B cell (primary cell): ENCODE data around the gene BCL11A. TPM values are rescaled to one million over a fixed set of nuclear protein-coding genes. Genes with fewer than 3 reads are reported as not detected.
A peak's percentile ranks its signal among the peaks of the same experiment; 100 is the strongest.

Experiments
- ATAC-seq: fragments of 200-7000 bp; cut with Tn5 transposase; one replicate; pipeline ENCODE4 v1.10.0; 2021; ENCODE audit warnings: low read depth, mild to moderate bottlenecking, moderate number of reproducible peaks, moderate library complexity
- CTCF ChIA-PET: fragments of 350-600 bp; sonication (Branson Sonifier 250); formaldehyde crosslinking; loops from one replicate; lab custom pipeline; 2021; ENCODE audit warnings: antibody characterized with exemption, inconsistent platforms; lab: Charles Lee
- POLR2A ChIA-PET: fragments of 350-600 bp; sonication (Branson Sonifier 250); formaldehyde crosslinking; loops from one replicate; lab custom pipeline; 2021; ENCODE audit warnings: antibody characterized with exemption; lab: Charles Lee
- DNase-seq: peaks from one replicate; pipeline ENCODE4 v3.0.0; 2013
- H2AFZ ChIP-seq: 2 replicates; pipeline ENCODE4 v1.6.1; 2012; ENCODE audit warnings: mild to moderate bottlenecking, low read depth, low read length; ENCODE audit not compliant: insufficient read depth, poor library complexity, severe bottlenecking
- H3K27ac ChIP-seq, 2 donors: 1 replicate in 1 of 2; 2 replicates in 1 of 2; pipeline ENCODE4 v1.5.1; 2012 to 2013; ENCODE audit warnings: low read length in 2 of 2, mild to moderate bottlenecking in 2 of 2, moderate library complexity in 1 of 2
- H3K27me3 ChIP-seq, 4 experiments: fragments of 200-600 bp in 1 of 4; sonication (generic) in 1 of 4; replicated peaks in 1 of 4; 1 replicate in 2 of 4; 2 replicates in 2 of 4; pipeline versions ENCODE4 v1.6.1 to v1.7.0; 2013 to 2016; ENCODE audit warnings: low read length in 3 of 4, mild to moderate bottlenecking in 2 of 4, mixed read lengths in 1 of 4, moderate library complexity in 1 of 4; ENCODE audit not compliant: insufficient read depth in 4 of 4, control insufficient read depth in 3 of 4; ENCODE audit errors: control extremely low read depth in 1 of 4
- H3K36me3 ChIP-seq, 2 experiments: replicated peaks in 1 of 2; 1 replicate in 1 of 2; 2 replicates in 1 of 2; pipeline versions ENCODE4 v1.6.1 to v1.7.1; 2013; ENCODE audit warnings: low read length in 1 of 2; ENCODE audit not compliant: insufficient read depth in 2 of 2, control insufficient read depth in 1 of 2; ENCODE audit errors: control extremely low read depth in 1 of 2, extremely low read depth in 1 of 2
- H3K4me1 ChIP-seq, 2 donors: fragments of 200-600 bp in 1 of 2; sonication (generic) in 1 of 2; 1 replicate in 1 of 2; 2 replicates in 1 of 2; pipeline versions ENCODE4 v1.5.1 to v1.6.1; 2013 to 2017; ENCODE audit warnings: low read length in 2 of 2; ENCODE audit not compliant: control insufficient read depth in 2 of 2, insufficient read depth in 2 of 2
- H3K4me2 ChIP-seq: replicated peaks from 2 replicates; pipeline ENCODE3; 2012; ENCODE audit warnings: mild to moderate bottlenecking, low read depth, low read length; ENCODE audit not compliant: poor library complexity, severe bottlenecking
- H3K4me3 ChIP-seq, 5 experiments: fragments of 200-600 bp in 1 of 5; sonication (generic) in 1 of 5; 1 replicate in 3 of 5; 2 replicates in 2 of 5; pipeline versions ENCODE4 v1.5.1 to v1.7.0; 2011 to 2016; ENCODE audit warnings: low read length in 4 of 5, mild to moderate bottlenecking in 4 of 5, low read depth in 2 of 5, control low read depth in 1 of 5, moderate library complexity in 1 of 5; ENCODE audit not compliant: insufficient read depth in 1 of 5; ENCODE audit errors: control extremely low read depth in 1 of 5, extremely low read depth in 1 of 5
- H3K79me2 ChIP-seq: fragments of 200-600 bp; sonication (generic); one replicate; pipeline ENCODE4 v1.6.0; 2016; ENCODE audit warnings: low read length; ENCODE audit not compliant: control insufficient read depth, insufficient read depth
- H3K9ac ChIP-seq: fragments of 200-600 bp; sonication (generic); 2 replicates; pipeline ENCODE4 v1.6.1; 2017; ENCODE audit warnings: mild to moderate bottlenecking, low read length, moderate library complexity
- H3K9me3 ChIP-seq, 3 donors: one replicate each; pipeline versions ENCODE4 v1.6.1 to v1.7.1; 2013; ENCODE audit warnings: low read length in 2 of 3; ENCODE audit not compliant: control insufficient read depth in 2 of 3, insufficient read depth in 1 of 3; ENCODE audit errors: control extremely low read depth in 1 of 3
- H4K20me1 ChIP-seq: 2 replicates; pipeline ENCODE4 v1.6.0; 2012; ENCODE audit warnings: mild to moderate bottlenecking, low read length; ENCODE audit not compliant: insufficient read depth, control insufficient read depth, poor library complexity, severe bottlenecking
- H3K27ac Mint-ChIP-seq: one replicate; pipeline ENCODE4 v1.8.0; 2021; ENCODE audit warnings: mixed read lengths
- H3K27me3 Mint-ChIP-seq: one replicate; pipeline ENCODE4 v1.8.0; 2021; ENCODE audit warnings: mixed read lengths
- H3K4me1 Mint-ChIP-seq: one replicate; pipeline ENCODE4 v1.8.0; 2021; ENCODE audit warnings: mixed read lengths
- H3K4me3 Mint-ChIP-seq: one replicate; pipeline ENCODE4 v1.8.0; 2021; ENCODE audit warnings: mixed read lengths
- H3K9me3 Mint-ChIP-seq: one replicate; pipeline ENCODE4 v1.8.0; 2022; ENCODE audit warnings: mixed read lengths; ENCODE audit not compliant: insufficient read depth
- EZH2 ChIP-seq: IDR thresholded peaks from 2 replicates; pipeline ENCODE4 v1.6.1; 2012; ENCODE audit warnings: borderline replicate concordance, low read depth, mild to moderate bottlenecking, moderate library complexity, low read length; ENCODE audit not compliant: insufficient read depth, poor library complexity, severe bottlenecking
- WGBS: methylation state at CpG from one replicate; pipeline ENCODE4 v1.1.5; 2013; ENCODE audit warnings: missing lambda C conversion rate; ENCODE audit not compliant: insufficient coverage; 5-methylcytosine and 5-hydroxymethylcytosine counted together
- intact Hi-C: fragments of 100-400 bp; cut with micrococcal nuclease; formaldehyde crosslinking; loops from one replicate; pipeline ENCODE4 v1.10.0; 2022
- polyA plus RNA-seq: library from polyadenylated mRNA; depleted of rRNA; stranded (reverse); fragments of >200 nt; gene quantifications from 2 replicates; pipeline ENCODE4 v1.2.3, GENCODE V29; 2012
- total RNA-seq, 2 donors: library from RNA; stranded (reverse); fragments of 120-200 nt in 1 of 2; gene quantifications; 1 replicate in 1 of 2; 2 replicates in 1 of 2; pipeline versions ENCODE4 v1.2.3 to v1.2.4, GENCODE V29; 2013 to 2022
- TF ChIP-seq, protein P1 (sequence below): fragments of 200-600 bp; IDR thresholded peaks from one replicate; pipeline ENCODE4 v1.8.0; 2022; ENCODE audit warnings: antibody characterized with exemption, mild to moderate bottlenecking

The BCL11A gene
- total and polyA plus RNA-seq, 2 donors (not counting 1 experiment from before 2014, with no cell fraction given): 81.8 to 383 TPM

DNA sequence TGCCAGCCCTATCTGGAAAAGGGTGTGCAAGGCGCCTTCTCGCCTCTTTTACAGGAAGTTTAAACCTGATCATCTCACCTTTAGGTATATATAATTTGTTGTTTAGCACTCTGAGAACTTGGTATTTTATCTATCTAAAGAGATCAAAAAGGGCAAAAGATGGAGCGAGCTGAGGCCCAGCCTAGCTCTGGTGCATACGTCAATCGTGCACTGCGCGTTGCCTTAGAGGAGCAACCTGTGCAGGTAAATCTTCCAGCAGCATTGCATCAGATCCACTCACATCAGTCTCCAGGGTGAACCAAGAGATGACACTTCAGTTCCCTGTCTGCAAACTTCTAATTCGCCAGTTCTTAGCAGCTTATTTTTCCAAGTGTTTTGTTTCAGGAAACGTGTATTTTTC is 15.4 kb downstream of the BCL11A start:
- H3K27me3 Mint-ChIP-seq: no peaks in the 10 kb centered on the region
- Histone ChIP-seq H3K79me2 (peaks cover 100% of the 10 kb centered on the region), H3K9ac (no peak overlapping the region), H3K27me3 (no peaks in the 10 kb centered on the region), H3K9me3 (no peaks in the 10 kb centered on the region), H3K4me1 (peaks cover 84 to 99% of the 10 kb centered on the region in 2 donors), H2AFZ (no peak overlapping the region), H4K20me1 (peaks cover 79% of the 10 kb centered on the region), H3K36me3 (peaks cover 3 to 88% of the 10 kb centered on the region in 2 experiments), H3K27ac (peak overlapping the region in 1 of 2 donors; percentile 80), H3K4me2 (peak overlapping the region; percentile 69), H3K4me3 (no peak overlapping the region)
- ATAC-seq (no peak), DNase-seq (no peak)
- no peak for TF ChIP-seq EZH2
- peak overlapping the region; percentile 66 for H3K27ac Mint-ChIP-seq
- no peaks in the 10 kb centered on the region for H3K9me3 Mint-ChIP-seq
- ChIA-PET POLR2A (no interaction called here), CTCF (interaction anchor here (1.2 kb wide), 2 partner anchors 33 to 68 kb away, joined by 3 read pairs; no protein-coding TSS in a partner anchor)
- WGBS: 99% methylated on average over 6 of the region's 9 CpGs
- H3K4me1 Mint-ChIP-seq: peaks cover 84% of the 10 kb centered on the region
- intact Hi-C loops: no loop called here
- peak overlapping the region; percentile 8 for H3K4me3 Mint-ChIP-seq

DNA sequence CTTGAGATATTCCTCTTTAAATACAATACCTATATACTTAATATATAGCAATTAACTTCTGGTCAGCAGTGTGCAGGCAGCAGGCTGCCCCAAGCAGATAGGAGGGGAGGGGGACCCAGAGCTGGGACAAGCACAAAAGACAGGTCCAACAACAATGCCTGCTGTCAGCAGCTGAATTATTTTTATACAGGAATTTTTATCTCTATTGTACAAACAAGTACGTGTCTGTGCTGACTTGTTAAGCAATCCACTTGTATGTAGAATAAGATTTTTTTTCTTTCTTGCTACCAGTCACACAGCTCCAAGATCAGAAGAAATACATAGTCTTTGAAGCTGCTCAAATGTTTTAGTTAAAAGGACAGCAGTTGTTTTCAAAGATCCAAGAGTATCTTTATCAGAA is 16.7 kb downstream of the BCL11A start:
- peaks cover 91% of the 10 kb centered on the region for H3K4me1 Mint-ChIP-seq
- Histone ChIP-seq H3K4me2 (peak overlapping the region; percentile 69), H3K36me3 (peaks cover 3 to 85% of the 10 kb centered on the region in 2 experiments), H4K20me1 (peaks cover 74% of the 10 kb centered on the region), H3K27ac (peak overlapping the region; percentile 23 to 80), H3K4me3 (no peak overlapping the region), H3K79me2 (peaks cover 100% of the 10 kb centered on the region), H3K9ac (no peak overlapping the region), H3K9me3 (no peaks in the 10 kb centered on the region), H3K4me1 (peaks cover 87 to 100% of the 10 kb centered on the region in 2 donors), H3K27me3 (no peaks in the 10 kb centered on the region), H2AFZ (no peak overlapping the region)
- CTCF ChIA-PET: interaction anchor here (0.8 to 0.9 kb wide), 2 partner anchors 24 to 30 kb away, joined by 3 read pairs; no protein-coding TSS in a partner anchor
- no peaks in the 10 kb centered on the region for H3K27me3 Mint-ChIP-seq
- no CpG with 5 or more reads among the region's 1 CpG for WGBS
- no peak overlapping the region for H3K4me3 Mint-ChIP-seq
- H3K27ac Mint-ChIP-seq: peak overlapping the region; percentile 69
- ATAC-seq (no peak), DNase-seq (no peak)
- POLR2A ChIA-PET: no interaction called here
- TF ChIP-seq EZH2: no peak
- TF ChIP-seq, protein P1, sequence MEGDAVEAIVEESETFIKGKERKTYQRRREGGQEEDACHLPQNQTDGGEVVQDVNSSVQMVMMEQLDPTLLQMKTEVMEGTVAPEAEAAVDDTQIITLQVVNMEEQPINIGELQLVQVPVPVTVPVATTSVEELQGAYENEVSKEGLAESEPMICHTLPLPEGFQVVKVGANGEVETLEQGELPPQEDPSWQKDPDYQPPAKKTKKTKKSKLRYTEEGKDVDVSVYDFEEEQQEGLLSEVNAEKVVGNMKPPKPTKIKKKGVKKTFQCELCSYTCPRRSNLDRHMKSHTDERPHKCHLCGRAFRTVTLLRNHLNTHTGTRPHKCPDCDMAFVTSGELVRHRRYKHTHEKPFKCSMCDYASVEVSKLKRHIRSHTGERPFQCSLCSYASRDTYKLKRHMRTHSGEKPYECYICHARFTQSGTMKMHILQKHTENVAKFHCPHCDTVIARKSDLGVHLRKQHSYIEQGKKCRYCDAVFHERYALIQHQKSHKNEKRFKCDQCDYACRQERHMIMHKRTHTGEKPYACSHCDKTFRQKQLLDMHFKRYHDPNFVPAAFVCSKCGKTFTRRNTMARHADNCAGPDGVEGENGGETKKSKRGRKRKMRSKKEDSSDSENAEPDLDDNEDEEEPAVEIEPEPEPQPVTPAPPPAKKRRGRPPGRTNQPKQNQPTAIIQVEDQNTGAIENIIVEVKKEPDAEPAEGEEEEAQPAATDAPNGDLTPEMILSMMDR: no peak
- intact Hi-C loops: no loop called here
- H3K9me3 Mint-ChIP-seq: no peaks in the 10 kb centered on the region
